Heart left ventricle (tissue), 16 donors: ENCODE results near the gene AKAP17A. TPM values are rescaled to one million over a fixed set of nuclear protein-coding genes. Genes with fewer than 3 reads are reported as not detected.
"Not testable (repeated sequence)": the region's sequence is repeated elsewhere in the genome, so short reads cannot be mapped to it uniquely, and the experiment has no call there.

Experiments
- ATAC-seq, 4 donors: fragments of 200-7000 bp; cut with Tn5 transposase; one replicate each; pipeline ENCODE4 v1.9.1; 2020 to 2022; ENCODE audit warnings: moderate library complexity in 4 of 4, mild to moderate bottlenecking in 3 of 4, moderate number of reproducible peaks in 1 of 4
- DNase-seq, 5 donors: peaks; one replicate each; pipeline ENCODE4 v3.0.0-alpha.2; 2020
- H3K27ac ChIP-seq, 12 donors: fragments of 200-600 bp; sonication (generic) in 4 of 12; one replicate each; pipeline versions ENCODE4 v1.5.0 to v1.8.0; 2016 to 2022; ENCODE audit warnings: mild to moderate bottlenecking in 2 of 12
- H3K27me3 ChIP-seq, 9 donors: fragments of 200-600 bp; sonication (generic) in 2 of 9; one replicate each; pipeline versions ENCODE4 v1.5.1 to v1.8.0; 2016 to 2022; ENCODE audit warnings: mild to moderate bottlenecking in 3 of 9
- H3K36me3 ChIP-seq, 9 donors: fragments of 200-600 bp; sonication (generic) in 2 of 9; one replicate each; pipeline versions ENCODE4 v1.5.0 to v1.8.0; 2018 to 2022; ENCODE audit warnings: mild to moderate bottlenecking in 2 of 9
- H3K4me1 ChIP-seq, 12 donors: fragments of 200-600 bp; sonication (generic) in 4 of 12; one replicate each; pipeline versions ENCODE4 v1.5.0 to v1.8.0; 2016 to 2022; ENCODE audit warnings: mild to moderate bottlenecking in 3 of 12
- H3K4me3 ChIP-seq, 12 donors: fragments of 200-600 bp; sonication (generic) in 4 of 12; one replicate each; pipeline versions ENCODE4 v1.5.0 to v1.8.0; 2017 to 2022; ENCODE audit warnings: mild to moderate bottlenecking in 9 of 12, moderate library complexity in 4 of 12
- H3K9me3 ChIP-seq, 12 donors: fragments of 200-600 bp; sonication (generic) in 4 of 12; one replicate each; pipeline versions ENCODE4 v1.5.0 to v1.8.0; 2016 to 2022; ENCODE audit warnings: mild to moderate bottlenecking in 1 of 12
- CTCF ChIP-seq, 12 donors: fragments of 200-600 bp; sonication (generic) in 4 of 12; IDR thresholded peaks; one replicate each; pipeline versions ENCODE4 v1.5.0 to v1.8.0; 2018 to 2022; ENCODE audit warnings: antibody characterized with exemption in 12 of 12, mild to moderate bottlenecking in 5 of 12
- POLR2A ChIP-seq, 2 donors: fragments of 450-650 bp; IDR thresholded peaks; one replicate each; pipeline ENCODE4 v1.6.1; 2017; ENCODE audit warnings: antibody characterized with exemption in 2 of 2, mild to moderate bottlenecking in 2 of 2, moderate library complexity in 2 of 2
- WGBS, 4 donors: extraction: QIAGEN DNeasy Blood & Tissue Kit in 2 of 4; methylation state at CpG; one replicate each; pipeline versions ENCODE4 v1.1.5 to v1.1.7; 2013 to 2018; 5-methylcytosine and 5-hydroxymethylcytosine counted together
- intact Hi-C, 10 donors: fragments of 100-400 bp; cut with DNase I; formaldehyde crosslinking; loops; one replicate each; pipeline versions ENCODE4 v1.11.1 to v1.14.2; 2022
- polyA plus RNA-seq, 2 donors: library from polyadenylated mRNA; stranded (reverse); fragments of 200-250 nt; gene quantifications; one replicate each; pipeline ENCODE4 v1.2.3, GENCODE V29; 2013
- total RNA-seq, 9 donors: library from RNA; depleted of rRNA in 2 of 9; stranded (reverse); fragments of >200 nt in 2 of 9; fragmentation: NEBNext Ultra II Directional in 3 of 9; extraction: Animal tissue kit (Norgen Biotek cat#: 25700) in 3 of 9; gene quantifications; one replicate each; pipeline versions ENCODE4 v1.1.0 to v1.2.4, GENCODE V29; 2016 to 2023
- donor health status: ischemic (EF 13 %, LVEDD 7.1; RV severe dilation, severe dysfunction).
- donor health status: healthy with polysubstance abuse.
- donor health status: DM: no; HTN: yes; CAD: no.
- donor health status: DM: no; HTN: no; CAD: no.
- donor health status: ischemic (EF 25% LVEDD 6.9; RV normal size, moderate dysfunction).
- donor health status: ischemic (EF 25% LVEDD 5.7; RV mildly dilated, moderate dysfunction).
- donor health status: healthy.
- donor health status: DM: yes; HTN: yes; CAD: no.
- donor health status: ischemic (EF 35%, LVEDD 5.7; RV mildly dilated, moderate dysfunction).
- donor health status: nonischemic (EF 11% LVEDD 7.7; RV severe dilation, severe dysfunction).
- donor health status: DM: yes; HTN: yes; CAD: no.
- donor health status: PGD.
- donor health status: ischemic (EF 29% LVEDD 5.4; RV normal size, mild dysfunction).
- donor health status: nonischemic (EF 23%, LVEDD 6.1; RV moderate dilation, normal function).

Gene AKAP17A
- total and polyA plus RNA-seq, 11 donors = 12.5 to 20.4 (median 16.1) TPM

- WGBS, 4 donors = 83 to 93% (median 85%) methylated on average over 5 of the region's 5 CpGs
- no peak for TF ChIP-seq POLR2A (IDR thresholded peaks at IDR 0.05)
- no peak for TF ChIP-seq CTCF (IDR thresholded peaks at IDR 0.05)
- Histone ChIP-seq H3K4me3 (no peak overlapping the region), H3K9me3 (no peaks in the 10 kb centered on the region), H3K27ac (no peak overlapping the region), H3K4me1 (no peaks in the 10 kb centered on the region), H3K36me3 (no peaks in the 10 kb centered on the region), H3K27me3 (no peaks in the 10 kb centered on the region)
- ATAC-seq = no peak
- intact Hi-C loops = no loop called here
- no peak for DNase-seq
Measured at GRCh38 chrX:1612641-1613286, 21.4 kb downstream of the AKAP17A start.

GRCh38 chrX:1614927-1615326 lies 23.5 kb downstream of the AKAP17A start, which contains the start of gene ASMT:
Gene ASMT (plus strand): TSS chrX:1615059. CDS start chrX:1615200, 141 bp downstream.
- no peak for DNase-seq
- no peaks in the 10 kb centered on the region for H3K9me3 ChIP-seq
- no peak within 1 kb of the TSS for H3K4me3 ChIP-seq
- H3K4me1 ChIP-seq = no peaks in the 10 kb centered on the region
- no peak within 1 kb of the TSS for H3K27ac ChIP-seq
- WGBS, 4 donors = 74 to 83% (median 77%) methylated on average over 12 to 17 of the region's 17 CpGs
- H3K36me3 ChIP-seq = no peaks in the 10 kb centered on the region
- ATAC-seq = no peak
- no peaks in the 10 kb centered on the region for H3K27me3 ChIP-seq
- intact Hi-C loops = no loop called here
- TF ChIP-seq POLR2A (IDR thresholded peaks at IDR 0.05) = no peak
- no peak for TF ChIP-seq CTCF (IDR thresholded peaks at IDR 0.05)

GRCh38 chrX:1618689-1619088 lies 27.3 kb downstream of the AKAP17A start:
- 54 to 59% (median 56%) methylated on average over 4 of the region's 4 CpGs for WGBS, 4 donors
- Histone ChIP-seq H3K27ac (no peak overlapping the region), H3K9me3 (no peaks in the 10 kb centered on the region), H3K4me1 (no peaks in the 10 kb centered on the region), H3K27me3 (no peaks in the 10 kb centered on the region), H3K4me3 (no peak overlapping the region), H3K36me3 (no peaks in the 10 kb centered on the region)
- intact Hi-C loops = no loop called here
- ATAC-seq (no peak), DNase-seq (no peak)
- TF ChIP-seq CTCF (IDR thresholded peaks at IDR 0.05) = no peak
- no peak for TF ChIP-seq POLR2A (IDR thresholded peaks at IDR 0.05)

- DNase-seq (no peak), ATAC-seq (no peak)
- intact Hi-C loops = no loop called here
- WGBS, 4 donors = 77 to 84% (median 81%) methylated on average over 21 of the region's 21 CpGs
- no peaks in the 10 kb centered on the region for H3K27me3 ChIP-seq
- H3K27ac ChIP-seq = no peak overlapping the region
- no peaks in the 10 kb centered on the region for H3K36me3 ChIP-seq
- H3K9me3 ChIP-seq = no peaks in the 10 kb centered on the region
- TF ChIP-seq POLR2A (IDR thresholded peaks at IDR 0.05) = no peak
- no peak overlapping the region for H3K4me3 ChIP-seq
- H3K4me1 ChIP-seq = no peaks in the 10 kb centered on the region
Measured at GRCh38 chrX:1623691-1624090, 32.3 kb downstream of the AKAP17A start.

GRCh38 chrX:1624158-1624860 lies 32.9 kb downstream of the AKAP17A start:
- H3K4me3 ChIP-seq, H3K9me3 ChIP-seq, ATAC-seq, intact Hi-C loops, H3K27ac ChIP-seq, H3K36me3 ChIP-seq, H3K4me1 ChIP-seq, DNase-seq, H3K27me3 ChIP-seq: not testable (repeated sequence)
- 81 to 86% (median 84%) methylated on average over 14 of the region's 14 CpGs for WGBS, 4 donors

GRCh38 chrX:1624861-1625215 lies 33.4 kb downstream of the AKAP17A start:
- H3K27me3 ChIP-seq, ATAC-seq, H3K27ac ChIP-seq, DNase-seq, H3K36me3 ChIP-seq, intact Hi-C loops, H3K4me3 ChIP-seq, H3K4me1 ChIP-seq, H3K9me3 ChIP-seq: not testable (repeated sequence)
- 83 to 95% (median 93%) methylated on average over 6 to 7 of the region's 7 CpGs for WGBS, 4 donors
